ENCODE results near the gene LIG1. TPM values are rescaled to one million over a fixed set of nuclear protein-coding genes. Genes with fewer than 3 reads are reported as not detected.
"Not testable (repeated sequence)": the region's sequence is repeated elsewhere in the genome, so short reads cannot be mapped to it uniquely, and the experiment has no call there.

Gene LIG1
- polyA plus RNA-seq, 3 donors, result 2.5 to 11.3 (median 3.6) TPM

GRCh38 chr19:48081106-48081505, 89.0 kb downstream of the LIG1 start:
- Mint-ChIP-seq H3K27me3 (ENCODE audit: low read depth in 3 of 3) (peaks cover 0 to 10% (median 5%) of the 10 kb centered on the region in 3 donors), H3K27ac (peak overlapping the region in 1 of 7 donors; percentile 71), H3K36me3 (no peaks in the 10 kb centered on the region), H3K9me3 (peaks cover 0 to 11% (median 4%) of the 10 kb centered on the region in 7 donors), H3K4me3 (no peak overlapping the region), H3K4me1 (no peaks in the 10 kb centered on the region)
- 100% methylated on average over 3 of the region's 5 CpGs for WGBS (ENCODE audit: insufficient coverage)
- Histone ChIP-seq H3K27me3 (ENCODE audit: control insufficient read depth in 2 of 2, insufficient read depth in 2 of 2, low read length in 2 of 2) (no peaks in the 10 kb centered on the region), H2AFZ (ENCODE audit: insufficient read depth, low read depth, low read length, poor library complexity, severe bottlenecking) (no peak overlapping the region), H3K4me3 (replicated peaks in 1 of 3; ENCODE audit: low read depth in 2 of 3, low read length in 3 of 3) (no peak overlapping the region), H3K4me2 (replicated peaks; ENCODE audit: extremely low read depth, low read length, poor library complexity, severe bottlenecking) (no peak overlapping the region), H4K20me1 (ENCODE audit: insufficient read depth, low read length) (no peaks in the 10 kb centered on the region), H3K27ac (ENCODE audit: low read depth in 1 of 2, low read length in 2 of 2) (no peak overlapping the region), H3K79me2 (ENCODE audit: insufficient read depth, low read length) (no peaks in the 10 kb centered on the region), H3K9ac (ENCODE audit: insufficient read depth, low read length, poor library complexity, severe bottlenecking) (no peak overlapping the region), H3K36me3 (replicated peaks in 1 of 2; ENCODE audit: control insufficient read depth in 1 of 2, insufficient read depth in 2 of 2, low read length in 2 of 2) (no peaks in the 10 kb centered on the region), H3K4me1 (ENCODE audit: control insufficient read depth in 1 of 2, insufficient read depth in 2 of 2, low read length in 2 of 2) (no peaks in the 10 kb centered on the region), H3K9me3 (replicated peaks in 1 of 2; ENCODE audit: control insufficient read depth in 1 of 2, insufficient read depth in 1 of 2, low read length in 2 of 2) (no peaks in the 10 kb centered on the region)
- no peak for DNase-seq
- TF ChIP-seq CTCF (IDR thresholded peaks at IDR 0.05), result no peak
- intact Hi-C loops (cut with micrococcal nuclease), result no loop called here

- H3K27me3 ChIP-seq (ENCODE audit: control insufficient read depth in 2 of 2, insufficient read depth in 2 of 2, low read length in 2 of 2); H3K27me3 Mint-ChIP-seq (ENCODE audit: low read depth in 3 of 3); H3K36me3 ChIP-seq (replicated peaks in 1 of 2; ENCODE audit: control insufficient read depth in 1 of 2, insufficient read depth in 2 of 2, low read length in 2 of 2); H2AFZ ChIP-seq (ENCODE audit: insufficient read depth, low read depth, low read length, poor library complexity, severe bottlenecking); H3K4me2 ChIP-seq (replicated peaks; ENCODE audit: extremely low read depth, low read length, poor library complexity, severe bottlenecking); H3K9ac ChIP-seq (ENCODE audit: insufficient read depth, low read length, poor library complexity, severe bottlenecking); DNase-seq; H3K9me3 Mint-ChIP-seq; H3K79me2 ChIP-seq (ENCODE audit: insufficient read depth, low read length); H3K4me3 ChIP-seq (replicated peaks in 1 of 3; ENCODE audit: low read depth in 2 of 3, low read length in 3 of 3); H3K4me1 Mint-ChIP-seq; H3K9me3 ChIP-seq (replicated peaks in 1 of 2; ENCODE audit: control insufficient read depth in 1 of 2, insufficient read depth in 1 of 2, low read length in 2 of 2); H3K4me3 Mint-ChIP-seq; H3K4me1 ChIP-seq (ENCODE audit: control insufficient read depth in 1 of 2, insufficient read depth in 2 of 2, low read length in 2 of 2); H3K36me3 Mint-ChIP-seq; H3K27ac Mint-ChIP-seq; intact Hi-C loops (cut with micrococcal nuclease); H4K20me1 ChIP-seq (ENCODE audit: insufficient read depth, low read length); H3K27ac ChIP-seq (ENCODE audit: low read depth in 1 of 2, low read length in 2 of 2): not testable (repeated sequence)
- WGBS (ENCODE audit: insufficient coverage), result 90% methylated on average over 2 of the region's 3 CpGs
These were observed 99.9 kb downstream of the LIG1 start for GRCh38 chr19:48070177-48070769.
